Measurements from ENCODE around the gene PXDC1. TPM values are rescaled to one million over a fixed set of nuclear protein-coding genes. Genes with fewer than 3 reads are reported as not detected.
A peak's percentile ranks its signal among the peaks of the same experiment; 100 is the strongest.

Gene PXDC1
- total and polyA plus RNA-seq, 2 experiments from 2014 or later = 1.2 to 1.8 TPM

- no peaks in the 10 kb centered on the region for H3K9me3 Mint-ChIP-seq
Measured at GRCh38 chr6:3800850-3801591, 49.5 kb upstream of the PXDC1 start.

GRCh38 chr6:3799719-3800118, 48.2 kb upstream of the PXDC1 start:
- H3F3A ChIP-seq (replicated peaks; ENCODE audit: low read depth) = no peaks in the 10 kb centered on the region
- Mint-ChIP-seq H3K4me3 (no peak overlapping the region; the same call in 2 of the 3 replicates), H3K27ac (no peak overlapping the region), H3K4me1 (peaks cover 15% of the 10 kb centered on the region), H3K9me3 (no peaks in the 10 kb centered on the region), H3K36me3 (ENCODE audit: low read depth) (no peaks in the 10 kb centered on the region), H3K27me3 (ENCODE audit: insufficient read depth, low read depth, poor library complexity) (peaks cover 6% of the 10 kb centered on the region)
- H3K36me3 ChIP-seq (ENCODE audit: insufficient read depth) = no peaks in the 10 kb centered on the region
- no peaks in the 10 kb centered on the region for H3K27me3 ChIP-seq (ENCODE audit: insufficient read depth)
- ATAC-seq (peak; percentile 55), DNase-seq (ENCODE audit: low spot score) (no peak)
- H2AFZ ChIP-seq = no peak overlapping the region; the same call in 1 of the 2 replicates
- no peaks in the 10 kb centered on the region for H4K20me1 ChIP-seq (replicated peaks; ENCODE audit: insufficient read depth)
- H3K9me2 ChIP-seq (ENCODE audit: insufficient read depth) = no peaks in the 10 kb centered on the region
- no peak overlapping the region for H3K4me2 ChIP-seq
- H3K79me2 ChIP-seq (replicated peaks; ENCODE audit: insufficient read depth) = no peaks in the 10 kb centered on the region
- no peak overlapping the region for H3K4me3 ChIP-seq
- TF ChIP-seq POLR2AphosphoS5 (IDR thresholded peaks at IDR 0.05; ENCODE audit: low read depth) = no peak
- TF ChIP-seq NANOG (IDR thresholded peaks at IDR 0.05; ENCODE audit: borderline replicate concordance) = no peak
- 0 out of 4 replicates have a peak, but pooled peaks of 1 of the 2 experiments have one; percentile 18 for TF ChIP-seq CTCF (conservative IDR thresholded peaks at IDR 0.05; ENCODE audit: low read depth in 2 of 2)
- no peak for TF ChIP-seq JUNB (IDR thresholded peaks at IDR 0.05; ENCODE audit: unreplicated experiment)
- peaks cover 3% of the 10 kb centered on the region; the same call in 1 of the 2 replicates for H3K4me1 ChIP-seq (ENCODE audit: insufficient read depth)
- no peak overlapping the region for H3K27ac ChIP-seq (ENCODE audit: low read depth)

More at GRCh38 chr6:3800850-3801591, 49.5 kb upstream of the PXDC1 start:
- Histone ChIP-seq H4K20me1 (replicated peaks; ENCODE audit: insufficient read depth) (no peaks in the 10 kb centered on the region), H3K79me2 (replicated peaks; ENCODE audit: insufficient read depth) (no peaks in the 10 kb centered on the region), H3K4me1 (ENCODE audit: insufficient read depth) (peaks cover 3% of the 10 kb centered on the region; the same call in 1 of the 2 replicates), H3K9me2 (ENCODE audit: insufficient read depth) (no peaks in the 10 kb centered on the region), H3K4me2 (no peak overlapping the region), H3K4me3 (no peak overlapping the region), H3K36me3 (ENCODE audit: insufficient read depth) (no peaks in the 10 kb centered on the region), H3F3A (replicated peaks; ENCODE audit: low read depth) (no peaks in the 10 kb centered on the region), H3K27ac (ENCODE audit: low read depth) (no peak overlapping the region), H2AFZ (no peak overlapping the region), H3K27me3 (ENCODE audit: insufficient read depth) (no peaks in the 10 kb centered on the region)
- no peak for TF ChIP-seq EZH2phosphoT487 (IDR thresholded peaks at IDR 0.05; ENCODE audit: unreplicated experiment)
- H3K27me3 Mint-ChIP-seq (ENCODE audit: insufficient read depth, low read depth, poor library complexity) = peaks cover 4% of the 10 kb centered on the region
- DNase-seq (ENCODE audit: low spot score) = no peak
- H3K4me3 Mint-ChIP-seq = no peak overlapping the region
- ATAC-seq = peak; percentile 83
- H3K36me3 Mint-ChIP-seq (ENCODE audit: low read depth) = no peaks in the 10 kb centered on the region
- peaks cover 15% of the 10 kb centered on the region for H3K4me1 Mint-ChIP-seq
- no peak overlapping the region for H3K27ac Mint-ChIP-seq

GRCh38 chr6:3798055-3798919, 46.8 kb upstream of the PXDC1 start:
- ATAC-seq (no peak), DNase-seq (ENCODE audit: low spot score) (no peak)
- Mint-ChIP-seq H3K4me1 (peaks cover 29% of the 10 kb centered on the region), H3K36me3 (ENCODE audit: low read depth) (peaks cover 2% of the 10 kb centered on the region; the same call in 1 of the 3 replicates), H3K9me3 (peaks cover 2% of the 10 kb centered on the region; the same call in 2 of the 3 replicates), H3K27me3 (ENCODE audit: insufficient read depth, low read depth, poor library complexity) (peaks cover 6% of the 10 kb centered on the region), H3K4me3 (no peak overlapping the region), H3K27ac (no peak overlapping the region)
- peaks cover 9% of the 10 kb centered on the region for H3K4me1 ChIP-seq (ENCODE audit: insufficient read depth)
- H3K4me2 ChIP-seq = no peak overlapping the region
- TF ChIP-seq STAT1 (IDR thresholded peaks at IDR 0.05; ENCODE audit: unreplicated experiment) (no peak), EZH2phosphoT487 (IDR thresholded peaks at IDR 0.05; ENCODE audit: unreplicated experiment) (no peak), POLR2AphosphoS5 (IDR thresholded peaks at IDR 0.05; ENCODE audit: low read depth) (no peak), EZH2 (IDR thresholded peaks at IDR 0.05; ENCODE audit: low read depth, unreplicated experiment) (no peak), CREB1 (CRISPR knock-in tag; IDR thresholded peaks at IDR 0.05; ENCODE audit: low read depth) (no peak), ETS1 (IDR thresholded peaks at IDR 0.05) (no peak)
- no peak overlapping the region for H3K4me3 ChIP-seq
- no peaks in the 10 kb centered on the region for H3K27me3 ChIP-seq (ENCODE audit: insufficient read depth)
- no peaks in the 10 kb centered on the region for H3K36me3 ChIP-seq (ENCODE audit: insufficient read depth)
- no peak overlapping the region; the same call in 1 of the 2 replicates for H2AFZ ChIP-seq
- no peaks in the 10 kb centered on the region for H3F3A ChIP-seq (replicated peaks; ENCODE audit: low read depth)
- H3K27ac ChIP-seq (ENCODE audit: low read depth) = no peak overlapping the region
- H3K79me2 ChIP-seq (replicated peaks; ENCODE audit: insufficient read depth) = no peaks in the 10 kb centered on the region
- no peaks in the 10 kb centered on the region for H3K9me2 ChIP-seq (ENCODE audit: insufficient read depth)
- no peaks in the 10 kb centered on the region for H4K20me1 ChIP-seq (replicated peaks; ENCODE audit: insufficient read depth)
